ENCODE results near the gene TSN.

GRCh38 chr2:121754851-121755236 lies 607 bp upstream of the TSN start:
- TF ChIP-seq CTCF (IDR thresholded peaks at IDR 0.05 in 4 of 5, conservative IDR thresholded peaks at IDR 0.05 in 1 of 5) (no peak), POLR2A (IDR thresholded peaks at IDR 0.05) (no peak)

Measured in gastrocnemius medialis (tissue), 4 donors.